GM12878 (cell line): Measurements from ENCODE around the gene N4BP2L1. TPM values are rescaled to one million over a fixed set of nuclear protein-coding genes. Genes with fewer than 3 reads are reported as not detected.

ENCODE experiments used
- CREM ChIP-seq: IDR thresholded peaks from 2 replicates; pipeline ENCODE4 v1.6.1; 2014; ENCODE audit warnings: antibody characterized with exemption, low read depth
- E4F1 ChIP-seq: fragments of 450-650 bp; IDR thresholded peaks from 2 replicates; pipeline ENCODE4 v1.6.1; 2018; ENCODE audit warnings: borderline replicate concordance, mild to moderate bottlenecking; ENCODE audit not compliant: partially characterized antibody
- EGR1 ChIP-seq, 2 experiments: IDR thresholded peaks; 1 replicate in 1 of 2; 2 replicates in 1 of 2; pipeline ENCODE4 v1.6.1; 2011 to 2012; ENCODE audit warnings: low read depth in 2 of 2, low read length in 2 of 2, borderline replicate concordance in 1 of 2, mild to moderate bottlenecking in 1 of 2, moderate library complexity in 1 of 2
- EP300 ChIP-seq, 2 experiments: fragments of 150-350 bp in 1 of 2; IDR thresholded peaks; 2 replicates each; pipeline ENCODE4 v1.6.1; 2011 to 2012; ENCODE audit warnings: low read depth in 2 of 2, low read length in 2 of 2, borderline replicate concordance in 1 of 2, improper control_type of control experiment in 1 of 2, inconsistent platforms in 1 of 2; ENCODE audit not compliant: control insufficient read depth in 1 of 2
- FOS ChIP-seq: IDR thresholded peaks from 3 replicates; pipeline ENCODE4 v1.6.1; 2011; ENCODE audit warnings: borderline replicate concordance; ENCODE audit not compliant: insufficient read length; ENCODE audit errors: extremely low read depth
- GABPA ChIP-seq: IDR thresholded peaks from 2 replicates; pipeline ENCODE4 v1.6.1; 2014; ENCODE audit warnings: antibody characterized with exemption, low read depth, mild to moderate bottlenecking, inconsistent platforms
- HDAC6 ChIP-seq: fragments of 200-600 bp; sonication (generic); IDR thresholded peaks from one replicate; pipeline ENCODE4 v1.8.0; 2017; ENCODE audit warnings: antibody characterized with exemption; ENCODE audit not compliant: unreplicated experiment
- IKZF1 ChIP-seq: fragments of 450-650 bp; conservative IDR thresholded peaks from 2 replicates; pipeline ENCODE4 v1.6.1; 2017; ENCODE audit warnings: antibody characterized with exemption, mild to moderate bottlenecking
- IKZF2 ChIP-seq, 2 experiments: fragments of 450-650 bp; IDR thresholded peaks; 2 replicates each; pipeline ENCODE4 v1.6.1; 2017; ENCODE audit warnings: mild to moderate bottlenecking in 2 of 2, moderate library complexity in 2 of 2
- LARP7 ChIP-seq: fragments of 450-650 bp; IDR thresholded peaks from 2 replicates; pipeline ENCODE4 v1.6.1; 2017; ENCODE audit warnings: mild to moderate bottlenecking
- MYC ChIP-seq: IDR thresholded peaks from 2 replicates; pipeline ENCODE4 v1.6.1; 2011; ENCODE audit warnings: mild to moderate bottlenecking, low read length, moderate library complexity, inconsistent platforms; ENCODE audit not compliant: insufficient read depth, insufficient replicate concordance, insufficient read length, severe bottlenecking
- NR2C1 ChIP-seq: fragments of 450-650 bp; IDR thresholded peaks from 2 replicates; pipeline ENCODE4 v1.6.1; 2017; ENCODE audit warnings: antibody characterized with exemption, mild to moderate bottlenecking, moderate library complexity
- NR2C2 ChIP-seq: IDR thresholded peaks from 2 replicates; pipeline ENCODE4 v1.6.1; 2011; ENCODE audit warnings: borderline replicate concordance, low read depth; ENCODE audit not compliant: control insufficient read depth, insufficient read length
- RELA ChIP-seq: fragments of 450-650 bp; IDR thresholded peaks from 2 replicates; pipeline ENCODE4 v1.8.0; 2014; ENCODE audit warnings: borderline replicate concordance; ENCODE audit not compliant: partially characterized antibody
- RELB ChIP-seq: fragments of 450-650 bp; IDR thresholded peaks from 2 replicates; pipeline ENCODE4 v1.6.1; 2017; ENCODE audit warnings: low read depth, mild to moderate bottlenecking, moderate library complexity
- RFX5 ChIP-seq: IDR thresholded peaks from 2 replicates; pipeline ENCODE4 v1.6.1; 2011; ENCODE audit warnings: low read depth, low read length, improper control_type of control experiment
- RUNX3 ChIP-seq: IDR thresholded peaks from 2 replicates; pipeline ENCODE4 v1.6.1; 2012; ENCODE audit warnings: low read length, inconsistent platforms
- SIN3A ChIP-seq: IDR thresholded peaks from 2 replicates; pipeline ENCODE4 v1.6.1; 2012; ENCODE audit warnings: low read depth, low read length, improper control_type of control experiment
- SMC3 ChIP-seq: IDR thresholded peaks from 2 replicates; pipeline ENCODE4 v1.6.1; 2011; ENCODE audit warnings: low read length, improper control_type of control experiment, borderline replicate concordance
- TARDBP ChIP-seq: IDR thresholded peaks from 2 replicates; pipeline ENCODE4 v1.6.1; 2016; ENCODE audit warnings: borderline replicate concordance
- TCF12 ChIP-seq: IDR thresholded peaks from 2 replicates; pipeline ENCODE4 v1.6.1; 2011; ENCODE audit warnings: low read depth, mild to moderate bottlenecking, low read length
- TCF3 ChIP-seq: IDR thresholded peaks from 2 replicates; pipeline ENCODE4 v1.6.1; 2012; ENCODE audit warnings: low read depth, mild to moderate bottlenecking, low read length, borderline replicate concordance; ENCODE audit not compliant: insufficient read depth
- ZBTB40 ChIP-seq: fragments of 450-650 bp; IDR thresholded peaks from 2 replicates; pipeline ENCODE4 v1.6.1; 2016; ENCODE audit warnings: mild to moderate bottlenecking, moderate library complexity, borderline replicate concordance
- ZNF274 ChIP-seq: IDR thresholded peaks from one replicate; pipeline ENCODE4 v1.8.0; 2011; ENCODE audit not compliant: insufficient read length, insufficient read depth
- polyA plus RNA-seq, 11 experiments: library from polyadenylated mRNA; depleted of rRNA in 4 of 11; unstranded in 6 of 11; stranded (reverse) in 5 of 11; fragments of >200 nt; fragmentation: Nextera tagmentation in 4 of 11; fragmentation: Illumina TruSeq in 1 of 11; extraction: Ambion mirVana in 4 of 11; extraction: Trizol in 1 of 11; gene quantifications; 1 replicate in 1 of 11; 2 replicates in 10 of 11; pipeline versions ENCODE4 v1.2.1 to v1.2.3, GENCODE V29; 2011 to 2016; ENCODE audit warnings: inconsistent platforms in 2 of 11, missing spikeins in 2 of 11, low read depth in 1 of 11
- total RNA-seq, 4 experiments: library from RNA; depleted of rRNA in 3 of 4; stranded (reverse); fragments of >200 nt in 3 of 4; fragmentation: Illumina TruSeq in 1 of 4; extraction: Trizol in 1 of 4; gene quantifications; 2 replicates each; pipeline versions ENCODE4 v1.2.1 to v1.2.3, GENCODE V29; 2013 to 2021

The N4BP2L1 gene
- total and polyA plus RNA-seq, 10 of the 15 experiments (the other 5 are each of a cell fraction or from before 2014, with no cell fraction given), result 3.3 to 42.5 (median 16.2) TPM

- TF ChIP-seq RELA, result no peak
- TF ChIP-seq E4F1, result no peak
- TF ChIP-seq LARP7, result no peak
- TF ChIP-seq TCF12, result no peak
- no peak for TF ChIP-seq CREM
- peak; percentile 48 for TF ChIP-seq IKZF1
- no peak for TF ChIP-seq RUNX3
- no peak for TF ChIP-seq SMC3
- TF ChIP-seq EGR1 (IDR thresholded peaks at IDR 0.05; ENCODE audit: borderline replicate concordance in 1 of 2, low read depth in 2 of 2, low read length in 2 of 2), result no peak
- TF ChIP-seq TARDBP, result no peak
- peak; percentile 90 for TF ChIP-seq ZBTB40
- TF ChIP-seq FOS, result no peak
- TF ChIP-seq RFX5, result no peak
- TF ChIP-seq IKZF2 (IDR thresholded peaks at IDR 0.05), result peak; percentile 71 to 73; a peak in 3 of 4 replicates
- TF ChIP-seq RELB, result peak; percentile 19; the same call in 1 of the 2 replicates
- no peak for TF ChIP-seq ZNF274
- no peak for TF ChIP-seq MYC
- no peak for TF ChIP-seq HDAC6
- no peak for TF ChIP-seq NR2C1
- TF ChIP-seq SIN3A, result no peak
- no peak for TF ChIP-seq GABPA
- no peak for TF ChIP-seq NR2C2
- no peak for TF ChIP-seq TCF3
- TF ChIP-seq EP300 (IDR thresholded peaks at IDR 0.05; ENCODE audit: borderline replicate concordance in 1 of 2, control insufficient read depth in 1 of 2, low read depth in 2 of 2, low read length in 2 of 2), result 0 out of 4 replicates have a peak, but pooled peaks of 1 of the 2 experiments have one; percentile 10
These were observed 73.9 kb downstream of the N4BP2L1 start (continued) for GRCh38 chr13:32354040-32354439.
